Measurements from ENCODE around the gene CA12.
"Not testable (repeated sequence)": the region's sequence is repeated elsewhere in the genome, so short reads cannot be mapped to it uniquely, and the experiment has no call there.

CA12 gene

GRCh38 chr15:63381301-63382204 is at the start of gene CA12:
Gene CA12, minus strand, starts transcription at chr15:63381846. Its CDS starts 126 bp downstream, at chr15:63381720.
- Mint-ChIP-seq H3K27ac (no peak within 1 kb of the TSS), H3K4me3 (peak within 1 kb of the TSS; percentile 56), H3K27me3 (ENCODE audit: low read depth) (peaks cover 64% of the 10 kb centered on the region), H3K9me3 (no peaks in the 10 kb centered on the region), H3K36me3 (ENCODE audit: low read depth) (no peaks in the 10 kb centered on the region), H3K4me1 (ENCODE audit: low read depth) (peaks cover 12% of the 10 kb centered on the region)

- Mint-ChIP-seq H3K4me3 (no peak overlapping the region), H3K27me3 (ENCODE audit: low read depth) (no peaks in the 10 kb centered on the region), H3K9me3 (peaks cover 4% of the 10 kb centered on the region), H3K36me3 (ENCODE audit: low read depth) (no peaks in the 10 kb centered on the region), H3K27ac (no peak overlapping the region), H3K4me1 (ENCODE audit: low read depth) (no peaks in the 10 kb centered on the region)
Observed at GRCh38 chr15:63430766-63431451, 49.3 kb upstream of the CA12 start.

- Mint-ChIP-seq H3K36me3 (ENCODE audit: low read depth) (no peaks in the 10 kb centered on the region), H3K27ac (no peak overlapping the region), H3K27me3 (ENCODE audit: low read depth) (no peaks in the 10 kb centered on the region), H3K4me1 (ENCODE audit: low read depth) (no peaks in the 10 kb centered on the region), H3K9me3 (peaks cover 4% of the 10 kb centered on the region), H3K4me3 (no peak overlapping the region)
Observed at GRCh38 chr15:63426552-63426951, 44.9 kb upstream of the CA12 start.

- H3K9me3 Mint-ChIP-seq = peaks cover 4% of the 10 kb centered on the region
- H3K27ac Mint-ChIP-seq = no peak overlapping the region
- H3K4me1 Mint-ChIP-seq (ENCODE audit: low read depth) = no peaks in the 10 kb centered on the region
- H3K27me3 Mint-ChIP-seq (ENCODE audit: low read depth) = no peaks in the 10 kb centered on the region
- H3K36me3 Mint-ChIP-seq (ENCODE audit: low read depth) = no peaks in the 10 kb centered on the region
- no peak overlapping the region for H3K4me3 Mint-ChIP-seq
Observed at GRCh38 chr15:63425426-63425985, 43.9 kb upstream of the CA12 start.

GRCh38 chr15:63422891-63423590 is 41.4 kb upstream of the CA12 start:
- Mint-ChIP-seq H3K9me3 (peaks cover 4% of the 10 kb centered on the region), H3K36me3 (ENCODE audit: low read depth) (no peaks in the 10 kb centered on the region), H3K4me1 (ENCODE audit: low read depth) (no peaks in the 10 kb centered on the region), H3K27me3 (ENCODE audit: low read depth) (no peaks in the 10 kb centered on the region), H3K4me3 (no peak overlapping the region), H3K27ac (no peak overlapping the region)

GRCh38 chr15:63421433-63421832 is 39.8 kb upstream of the CA12 start:
- H3K36me3 Mint-ChIP-seq (ENCODE audit: low read depth) = no peaks in the 10 kb centered on the region

GRCh38 chr15:63420333-63420747 is 38.7 kb upstream of the CA12 start:
- Mint-ChIP-seq H3K4me3 (no peak overlapping the region), H3K4me1 (ENCODE audit: low read depth) (no peaks in the 10 kb centered on the region), H3K27me3 (ENCODE audit: low read depth) (no peaks in the 10 kb centered on the region), H3K27ac (no peak overlapping the region), H3K36me3 (ENCODE audit: low read depth) (no peaks in the 10 kb centered on the region), H3K9me3 (no peaks in the 10 kb centered on the region)

More at GRCh38 chr15:63421433-63421832, 39.8 kb upstream of the CA12 start:
- H3K27me3 Mint-ChIP-seq (ENCODE audit: low read depth) = no peaks in the 10 kb centered on the region
- H3K4me3 Mint-ChIP-seq = no peak overlapping the region
- no peaks in the 10 kb centered on the region for H3K9me3 Mint-ChIP-seq
- no peak overlapping the region for H3K27ac Mint-ChIP-seq
- H3K4me1 Mint-ChIP-seq (ENCODE audit: low read depth) = no peaks in the 10 kb centered on the region

- no peak overlapping the region for H3K4me3 Mint-ChIP-seq
- no peaks in the 10 kb centered on the region for H3K9me3 Mint-ChIP-seq
- H3K36me3 Mint-ChIP-seq (ENCODE audit: low read depth) = no peaks in the 10 kb centered on the region
- peaks cover 4% of the 10 kb centered on the region for H3K4me1 Mint-ChIP-seq (ENCODE audit: low read depth)
- no peaks in the 10 kb centered on the region for H3K27me3 Mint-ChIP-seq (ENCODE audit: low read depth)
- H3K27ac Mint-ChIP-seq = no peak overlapping the region
Observed at GRCh38 chr15:63418811-63419210, 37.2 kb upstream of the CA12 start.

GRCh38 chr15:63417721-63418120 is 36.1 kb upstream of the CA12 start:
- Mint-ChIP-seq H3K4me1 (ENCODE audit: low read depth) (peaks cover 4% of the 10 kb centered on the region), H3K36me3 (ENCODE audit: low read depth) (no peaks in the 10 kb centered on the region), H3K27ac (no peak overlapping the region), H3K4me3 (no peak overlapping the region), H3K27me3 (ENCODE audit: low read depth) (no peaks in the 10 kb centered on the region), H3K9me3 (no peaks in the 10 kb centered on the region)

GRCh38 chr15:63417274-63417673 is 35.6 kb upstream of the CA12 start:
- not testable (repeated sequence) for H3K4me3 Mint-ChIP-seq; H3K36me3 Mint-ChIP-seq (ENCODE audit: low read depth); H3K4me1 Mint-ChIP-seq (ENCODE audit: low read depth); H3K9me3 Mint-ChIP-seq; H3K27me3 Mint-ChIP-seq (ENCODE audit: low read depth); H3K27ac Mint-ChIP-seq

GRCh38 chr15:63414474-63415120 is 33.0 kb upstream of the CA12 start:
- no peak overlapping the region for H3K27ac Mint-ChIP-seq
- H3K27me3 Mint-ChIP-seq (ENCODE audit: low read depth) = no peaks in the 10 kb centered on the region
- H3K4me1 Mint-ChIP-seq (ENCODE audit: low read depth) = peaks cover 4% of the 10 kb centered on the region
- H3K9me3 Mint-ChIP-seq = no peaks in the 10 kb centered on the region
- H3K36me3 Mint-ChIP-seq (ENCODE audit: low read depth) = no peaks in the 10 kb centered on the region
- H3K4me3 Mint-ChIP-seq = no peak overlapping the region

- Mint-ChIP-seq H3K9me3 (no peaks in the 10 kb centered on the region), H3K4me1 (ENCODE audit: low read depth) (peaks cover 4% of the 10 kb centered on the region), H3K27ac (no peak overlapping the region), H3K4me3 (no peak overlapping the region), H3K36me3 (ENCODE audit: low read depth) (no peaks in the 10 kb centered on the region), H3K27me3 (ENCODE audit: low read depth) (no peaks in the 10 kb centered on the region)
Observed at GRCh38 chr15:63412551-63412950, 30.9 kb upstream of the CA12 start.

GRCh38 chr15:63411866-63412265 is 30.2 kb upstream of the CA12 start:
- Mint-ChIP-seq H3K27ac (no peak overlapping the region), H3K36me3 (ENCODE audit: low read depth) (no peaks in the 10 kb centered on the region), H3K4me3 (no peak overlapping the region), H3K9me3 (no peaks in the 10 kb centered on the region), H3K27me3 (ENCODE audit: low read depth) (no peaks in the 10 kb centered on the region), H3K4me1 (ENCODE audit: low read depth) (peaks cover 4% of the 10 kb centered on the region)

- Mint-ChIP-seq H3K4me1 (ENCODE audit: low read depth) (peaks cover 6% of the 10 kb centered on the region), H3K27ac (no peak overlapping the region), H3K9me3 (no peaks in the 10 kb centered on the region), H3K36me3 (ENCODE audit: low read depth) (no peaks in the 10 kb centered on the region), H3K27me3 (ENCODE audit: low read depth) (no peaks in the 10 kb centered on the region), H3K4me3 (no peak overlapping the region)
Observed at GRCh38 chr15:63409179-63409578, 27.5 kb upstream of the CA12 start.
